Measurements from ENCODE around the gene MVB12B. TPM values are rescaled to one million over a fixed set of nuclear protein-coding genes. Genes with fewer than 3 reads are reported as not detected.
A peak's percentile ranks its signal among the peaks of the same experiment; 100 is the strongest.

Gene MVB12B
- total RNA-seq, 1 donor from 2014 or later: 16.5 TPM

DNA sequence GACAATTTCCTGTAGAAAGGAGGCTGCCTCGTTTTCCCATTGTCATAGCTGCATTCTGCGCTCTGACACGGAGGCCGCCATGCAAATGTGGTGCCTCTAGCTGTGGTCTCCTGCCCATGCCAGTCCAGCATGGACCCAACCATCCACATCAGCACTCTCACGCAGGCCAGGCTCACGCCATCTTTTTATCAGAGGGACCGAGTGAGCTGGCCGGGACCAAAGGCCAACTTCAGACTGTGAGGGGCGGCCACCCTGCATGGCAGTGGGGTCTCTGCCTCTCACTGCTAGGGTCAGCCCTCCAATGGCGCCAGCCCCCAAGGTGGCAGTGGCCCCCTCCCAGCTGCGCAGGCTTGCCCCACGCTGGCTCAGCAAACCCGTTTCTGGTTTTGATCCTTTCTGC is 155.2 kb downstream of the MVB12B start:
- H3K4me1 ChIP-seq: no peaks in the 10 kb centered on the region
- intact Hi-C loops (cut with DNase I): loop anchor here (10.0 kb wide), 1 partner anchor 147 kb away; no protein-coding TSS in a partner anchor
- H3K27ac ChIP-seq: peak overlapping the region; percentile 35
- no peaks in the 10 kb centered on the region for H3K27me3 ChIP-seq
- TF ChIP-seq POLR2A (IDR thresholded peaks at IDR 0.05) (no peak), POLR2AphosphoS5 (IDR thresholded peaks at IDR 0.05; ENCODE audit: insufficient read depth in 1 of 2, low read depth in 1 of 2) (no peak)
- TF ChIP-seq, protein P1, sequence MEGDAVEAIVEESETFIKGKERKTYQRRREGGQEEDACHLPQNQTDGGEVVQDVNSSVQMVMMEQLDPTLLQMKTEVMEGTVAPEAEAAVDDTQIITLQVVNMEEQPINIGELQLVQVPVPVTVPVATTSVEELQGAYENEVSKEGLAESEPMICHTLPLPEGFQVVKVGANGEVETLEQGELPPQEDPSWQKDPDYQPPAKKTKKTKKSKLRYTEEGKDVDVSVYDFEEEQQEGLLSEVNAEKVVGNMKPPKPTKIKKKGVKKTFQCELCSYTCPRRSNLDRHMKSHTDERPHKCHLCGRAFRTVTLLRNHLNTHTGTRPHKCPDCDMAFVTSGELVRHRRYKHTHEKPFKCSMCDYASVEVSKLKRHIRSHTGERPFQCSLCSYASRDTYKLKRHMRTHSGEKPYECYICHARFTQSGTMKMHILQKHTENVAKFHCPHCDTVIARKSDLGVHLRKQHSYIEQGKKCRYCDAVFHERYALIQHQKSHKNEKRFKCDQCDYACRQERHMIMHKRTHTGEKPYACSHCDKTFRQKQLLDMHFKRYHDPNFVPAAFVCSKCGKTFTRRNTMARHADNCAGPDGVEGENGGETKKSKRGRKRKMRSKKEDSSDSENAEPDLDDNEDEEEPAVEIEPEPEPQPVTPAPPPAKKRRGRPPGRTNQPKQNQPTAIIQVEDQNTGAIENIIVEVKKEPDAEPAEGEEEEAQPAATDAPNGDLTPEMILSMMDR (IDR thresholded peaks at IDR 0.05): no peak
- no peaks in the 10 kb centered on the region for H3K9me3 ChIP-seq
- no peak for DNase-seq (ENCODE audit: extremely low spot score in 2 of 2)
- no peaks in the 10 kb centered on the region for H3K36me3 ChIP-seq
- H3K4me3 ChIP-seq: no peak overlapping the region

DNA sequence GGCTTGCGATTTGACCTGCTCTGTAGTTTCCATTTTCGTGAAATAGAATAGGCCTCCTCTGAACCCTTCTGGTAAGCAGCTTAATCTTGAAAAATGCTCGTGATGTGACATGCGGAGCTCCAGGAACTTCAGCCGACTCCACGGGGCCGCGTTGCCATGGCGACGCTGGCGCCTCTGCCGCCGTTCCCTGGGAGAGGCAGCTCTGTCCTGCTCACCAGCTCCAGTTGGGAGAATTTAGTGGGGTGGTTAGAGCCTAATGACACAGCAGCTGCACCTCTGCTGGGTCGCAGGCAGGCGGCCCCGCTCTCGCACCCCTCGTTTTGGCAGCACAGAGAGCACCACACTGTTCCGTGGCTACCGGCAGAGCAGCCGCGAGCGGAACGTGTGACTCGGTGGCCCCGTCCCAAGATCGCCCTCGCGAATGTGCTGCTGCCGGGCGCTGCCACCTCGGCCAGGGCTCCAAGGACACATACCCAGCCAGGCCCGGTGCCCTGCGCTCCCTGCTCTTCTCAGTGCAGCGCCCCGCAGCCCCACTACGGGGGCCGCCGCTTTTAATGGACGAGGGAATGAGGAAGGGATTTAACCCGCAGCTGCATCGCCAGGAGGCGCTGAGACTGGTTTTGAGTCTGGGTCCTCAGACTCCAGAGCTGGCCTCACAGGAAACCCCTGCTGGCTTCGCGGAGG is 155.9 kb downstream of the MVB12B start:
- no peaks in the 10 kb centered on the region for H3K9me3 ChIP-seq
- TF ChIP-seq POLR2AphosphoS5 (IDR thresholded peaks at IDR 0.05; ENCODE audit: insufficient read depth in 1 of 2, low read depth in 1 of 2): no peak
- TF ChIP-seq, protein P1 (IDR thresholded peaks at IDR 0.05): no peak
- TF ChIP-seq POLR2A (IDR thresholded peaks at IDR 0.05): no peak
- DNase-seq (ENCODE audit: extremely low spot score in 2 of 2): no peak
- no peaks in the 10 kb centered on the region for H3K27me3 ChIP-seq
- no peaks in the 10 kb centered on the region for H3K4me1 ChIP-seq
- no peaks in the 10 kb centered on the region for H3K36me3 ChIP-seq
- no peak overlapping the region for H3K4me3 ChIP-seq
- intact Hi-C loops (cut with DNase I): loop anchor here (10.0 kb wide), 1 partner anchor 148 kb away; no protein-coding TSS in a partner anchor
- H3K27ac ChIP-seq: peak overlapping the region; percentile 35

DNA sequence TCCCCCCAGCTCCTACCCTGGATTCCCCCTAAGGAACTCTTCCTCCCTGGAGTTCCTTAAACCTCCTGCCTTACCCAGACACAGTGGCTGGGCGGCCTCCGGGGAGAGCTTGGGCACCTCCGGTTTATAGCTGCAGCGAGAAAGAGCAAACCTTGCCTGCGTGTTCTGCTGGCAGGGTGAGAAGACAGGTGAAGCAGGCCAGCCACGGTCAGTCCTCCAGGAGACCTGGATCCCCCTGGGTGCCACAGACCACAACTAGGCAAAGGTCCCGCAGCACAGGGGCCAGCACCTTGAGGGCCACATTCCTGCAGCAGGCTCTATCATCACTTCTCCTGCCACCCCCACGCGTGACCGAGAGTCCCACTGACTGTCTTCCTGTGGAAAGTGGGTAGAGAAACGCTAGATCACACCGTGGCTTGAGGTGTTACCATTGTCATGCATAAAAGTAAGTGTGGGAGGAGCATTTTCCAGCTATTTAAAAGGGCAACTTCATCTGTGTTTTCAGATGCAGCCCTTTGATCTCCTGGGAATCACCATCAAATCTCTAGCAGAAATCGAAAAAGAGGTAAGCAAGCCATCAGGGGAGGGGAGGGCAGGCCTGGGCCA is 156.9 kb downstream of the MVB12B start:
- intact Hi-C loops (cut with DNase I): loop anchor here (10.0 kb wide), 1 partner anchor 149 kb away; no protein-coding TSS in a partner anchor
- H3K27ac ChIP-seq: no peak overlapping the region
- H3K4me1 ChIP-seq: no peaks in the 10 kb centered on the region
- no peak overlapping the region for H3K4me3 ChIP-seq
- TF ChIP-seq POLR2A (IDR thresholded peaks at IDR 0.05) (no peak), POLR2AphosphoS5 (IDR thresholded peaks at IDR 0.05; ENCODE audit: insufficient read depth in 1 of 2, low read depth in 1 of 2) (no peak)
- TF ChIP-seq, protein P1 (IDR thresholded peaks at IDR 0.05): no peak
- no peaks in the 10 kb centered on the region for H3K9me3 ChIP-seq
- DNase-seq (ENCODE audit: extremely low spot score in 2 of 2): no peak
- no peaks in the 10 kb centered on the region for H3K27me3 ChIP-seq
- no peaks in the 10 kb centered on the region for H3K36me3 ChIP-seq

DNA sequence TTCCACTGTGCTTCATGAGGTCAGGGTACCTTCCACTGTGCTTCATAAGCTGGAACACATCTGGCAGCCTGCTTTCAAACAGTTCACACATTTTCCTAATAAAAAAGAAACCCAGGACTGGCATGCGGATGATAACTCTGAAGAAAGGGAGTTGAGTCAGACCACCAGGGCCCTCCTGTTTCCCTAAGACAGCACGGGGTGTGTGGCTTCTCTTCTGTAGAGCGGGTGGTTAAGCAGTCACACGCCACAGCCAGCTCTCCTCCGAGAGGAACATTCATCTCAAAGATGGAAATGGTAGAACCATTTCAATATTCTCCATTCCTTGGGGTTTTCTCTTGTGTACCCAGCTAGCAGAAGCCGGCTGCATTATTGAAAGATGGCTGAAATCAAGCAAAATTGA is 159.0 kb downstream of the MVB12B start:
- TF ChIP-seq POLR2A (IDR thresholded peaks at IDR 0.05) (no peak), POLR2AphosphoS5 (IDR thresholded peaks at IDR 0.05; ENCODE audit: insufficient read depth in 1 of 2, low read depth in 1 of 2) (no peak)
- TF ChIP-seq, protein P1 (IDR thresholded peaks at IDR 0.05): no peak
- no peaks in the 10 kb centered on the region for H3K4me1 ChIP-seq
- no peak overlapping the region for H3K4me3 ChIP-seq
- no peaks in the 10 kb centered on the region for H3K9me3 ChIP-seq
- no peak overlapping the region for H3K27ac ChIP-seq
- no peak for DNase-seq (ENCODE audit: extremely low spot score in 2 of 2)
- intact Hi-C loops (cut with DNase I): loop anchor here (10.0 kb wide), 1 partner anchor 151 kb away; no protein-coding TSS in a partner anchor
- H3K27me3 ChIP-seq: no peaks in the 10 kb centered on the region
- H3K36me3 ChIP-seq: no peaks in the 10 kb centered on the region

DNA sequence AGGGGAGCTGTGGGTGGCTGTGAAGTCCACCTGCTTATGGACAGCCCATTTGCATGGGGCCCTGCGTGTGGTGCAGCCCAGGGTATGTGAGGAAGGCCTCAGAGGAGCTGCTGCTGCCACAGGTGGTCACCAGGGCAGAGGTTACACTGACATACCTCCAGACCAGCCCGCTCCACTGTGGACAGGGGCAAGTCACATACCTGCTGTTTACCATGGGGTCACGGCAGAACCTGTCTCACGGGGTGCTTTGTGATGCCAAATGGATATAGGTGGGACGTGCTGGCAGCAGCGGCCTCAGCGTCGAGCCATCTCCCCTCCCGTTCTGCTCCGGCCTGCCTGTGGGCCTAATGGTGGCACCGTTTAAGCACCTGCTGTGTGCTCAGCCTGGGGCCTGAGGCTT is 159.6 kb downstream of the MVB12B start:
- intact Hi-C loops (cut with DNase I): loop anchor here (10.0 kb wide), 1 partner anchor 151 kb away; no protein-coding TSS in a partner anchor
- H3K36me3 ChIP-seq: no peaks in the 10 kb centered on the region
- DNase-seq (ENCODE audit: extremely low spot score in 2 of 2): no peak
- no peak overlapping the region for H3K27ac ChIP-seq
- no peaks in the 10 kb centered on the region for H3K27me3 ChIP-seq
- H3K9me3 ChIP-seq: no peaks in the 10 kb centered on the region
- no peak overlapping the region for H3K4me3 ChIP-seq
- TF ChIP-seq POLR2AphosphoS5 (IDR thresholded peaks at IDR 0.05; ENCODE audit: insufficient read depth in 1 of 2, low read depth in 1 of 2) (no peak), POLR2A (IDR thresholded peaks at IDR 0.05) (no peak)
- TF ChIP-seq, protein P1 (IDR thresholded peaks at IDR 0.05): no peak
- H3K4me1 ChIP-seq: no peaks in the 10 kb centered on the region

All from vagina (tissue), 2 donors.